Choroid plexus epithelial cell (primary cell): ENCODE measurements around the gene KIAA1671.

Source experiments
- DNase-seq: peaks from one replicate; pipeline ENCODE4 v3.0.0-alpha.2; 2010; ENCODE audit warnings: low read depth
- H3K4me3 ChIP-seq: 2 replicates; pipeline ENCODE4 v1.5.1; 2011; ENCODE audit warnings: low read depth, mild to moderate bottlenecking, control low read depth, low read length, moderate library complexity
- CTCF ChIP-seq: conservative IDR thresholded peaks from 2 replicates; pipeline ENCODE4 v1.5.1; 2011; ENCODE audit warnings: low read depth, mild to moderate bottlenecking, control low read depth, inconsistent platforms, low read length, moderate library complexity

The KIAA1671 gene

GRCh38 chr22:25206998-25207397, 254.5 kb downstream of the KIAA1671 start:
- TF ChIP-seq CTCF: no peak
- DNase-seq: no peak
- H3K4me3 ChIP-seq: no peak overlapping the region

- TF ChIP-seq CTCF: no peak
- DNase-seq: no peak
- no peak overlapping the region for H3K4me3 ChIP-seq
Measured at GRCh38 chr22:25207553-25208157, 255.1 kb downstream of the KIAA1671 start.

GRCh38 chr22:25208328-25208727, 255.8 kb downstream of the KIAA1671 start:
- no peak for DNase-seq
- TF ChIP-seq CTCF: no peak
- H3K4me3 ChIP-seq: no peak overlapping the region

GRCh38 chr22:25208743-25209505, 256.4 kb downstream of the KIAA1671 start:
- TF ChIP-seq CTCF: no peak
- H3K4me3 ChIP-seq: no peak overlapping the region
- no peak for DNase-seq

GRCh38 chr22:25210793-25211192, 258.3 kb downstream of the KIAA1671 start:
- no peak for DNase-seq
- TF ChIP-seq CTCF: no peak
- H3K4me3 ChIP-seq: no peak overlapping the region

GRCh38 chr22:25212337-25212736, 259.8 kb downstream of the KIAA1671 start:
- TF ChIP-seq CTCF: no peak
- DNase-seq: no peak
- H3K4me3 ChIP-seq: no peak overlapping the region

GRCh38 chr22:25213221-25213620, 260.7 kb downstream of the KIAA1671 start:
- H3K4me3 ChIP-seq: no peak overlapping the region
- DNase-seq: no peak
- TF ChIP-seq CTCF: no peak
